ENCODE measurements around the gene PLEKHA8.

GRCh38 chr7:30159163-30159562 lies 131.0 kb downstream of the PLEKHA8 start:
- TF ChIP-seq CTCF (conservative IDR thresholded peaks at IDR 0.05; ENCODE audit: low read length) (no peak), EZH2phosphoT487 (IDR thresholded peaks at IDR 0.05; ENCODE audit: borderline replicate concordance) (no peak)

Measured in Loucy (cell line).